ENCODE results near the gene JAG1. TPM values are rescaled to one million over a fixed set of nuclear protein-coding genes. Genes with fewer than 3 reads are reported as not detected.

Gene JAG1
- total RNA-seq, 2 donors from 2014 or later = 46.5 to 72.3 TPM

DNA sequence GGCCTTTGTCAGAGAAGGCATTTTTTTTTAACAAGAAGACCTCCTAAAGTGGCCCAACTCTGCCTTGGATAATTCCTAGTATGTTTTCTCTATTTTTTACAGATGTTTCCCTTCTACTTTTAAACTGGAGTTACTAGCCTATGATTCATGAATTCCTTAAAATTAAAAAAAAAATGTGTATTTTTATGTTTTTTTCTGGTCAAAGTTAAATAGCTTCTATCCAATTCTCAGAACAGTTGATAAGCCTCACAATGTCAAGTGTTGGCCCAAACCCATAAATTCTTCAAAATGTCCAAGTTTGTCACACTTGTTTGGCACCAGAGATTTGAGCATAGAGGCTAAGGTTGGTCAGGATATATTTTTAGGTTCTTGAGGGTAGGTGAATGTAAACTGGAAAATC is 64.0 kb downstream of the JAG1 start:
- H3K27ac ChIP-seq = peak overlapping the region; percentile 11 to 23
- intact Hi-C loops (cut with DNase I) = no loop called here
- H3K4me3 ChIP-seq = no peak overlapping the region
- H3K27me3 ChIP-seq (replicated peaks; ENCODE audit: insufficient read depth) = no peaks in the 10 kb centered on the region
- H3K36me3 ChIP-seq = no peaks in the 10 kb centered on the region
- TF ChIP-seq, protein P1, sequence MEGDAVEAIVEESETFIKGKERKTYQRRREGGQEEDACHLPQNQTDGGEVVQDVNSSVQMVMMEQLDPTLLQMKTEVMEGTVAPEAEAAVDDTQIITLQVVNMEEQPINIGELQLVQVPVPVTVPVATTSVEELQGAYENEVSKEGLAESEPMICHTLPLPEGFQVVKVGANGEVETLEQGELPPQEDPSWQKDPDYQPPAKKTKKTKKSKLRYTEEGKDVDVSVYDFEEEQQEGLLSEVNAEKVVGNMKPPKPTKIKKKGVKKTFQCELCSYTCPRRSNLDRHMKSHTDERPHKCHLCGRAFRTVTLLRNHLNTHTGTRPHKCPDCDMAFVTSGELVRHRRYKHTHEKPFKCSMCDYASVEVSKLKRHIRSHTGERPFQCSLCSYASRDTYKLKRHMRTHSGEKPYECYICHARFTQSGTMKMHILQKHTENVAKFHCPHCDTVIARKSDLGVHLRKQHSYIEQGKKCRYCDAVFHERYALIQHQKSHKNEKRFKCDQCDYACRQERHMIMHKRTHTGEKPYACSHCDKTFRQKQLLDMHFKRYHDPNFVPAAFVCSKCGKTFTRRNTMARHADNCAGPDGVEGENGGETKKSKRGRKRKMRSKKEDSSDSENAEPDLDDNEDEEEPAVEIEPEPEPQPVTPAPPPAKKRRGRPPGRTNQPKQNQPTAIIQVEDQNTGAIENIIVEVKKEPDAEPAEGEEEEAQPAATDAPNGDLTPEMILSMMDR (IDR thresholded peaks at IDR 0.05) = no peak
- TF ChIP-seq POLR2AphosphoS5 (IDR thresholded peaks at IDR 0.05) (no peak), POLR2A (IDR thresholded peaks at IDR 0.05) (no peak)
- no peaks in the 10 kb centered on the region for H3K9me3 ChIP-seq
- DNase-seq (ENCODE audit: low spot score) = no peak
- peaks cover 5% of the 10 kb centered on the region for H3K4me1 ChIP-seq (replicated peaks)

DNA sequence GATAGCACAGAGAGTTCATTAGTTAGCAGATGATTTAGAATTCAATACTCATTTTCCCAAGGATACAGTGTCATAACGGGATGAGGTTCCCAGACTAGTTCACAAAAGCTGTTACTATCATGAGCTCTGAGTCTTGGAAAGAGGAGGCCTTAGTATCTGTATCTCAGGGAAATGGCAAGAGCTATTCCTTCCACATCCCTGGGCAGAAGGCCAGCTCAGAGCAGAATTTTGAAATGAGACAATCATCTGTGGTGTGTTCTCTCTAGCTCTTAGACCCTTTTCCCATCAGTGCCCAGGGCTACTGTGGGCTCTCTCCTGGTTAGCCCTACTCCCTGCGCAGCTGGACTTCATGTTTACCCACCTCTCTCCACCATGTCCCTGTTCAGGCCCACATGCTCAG is 64.5 kb downstream of the JAG1 start:
- intact Hi-C loops (cut with DNase I) = no loop called here
- TF ChIP-seq, protein P1 (IDR thresholded peaks at IDR 0.05) = no peak
- TF ChIP-seq POLR2A (IDR thresholded peaks at IDR 0.05) (no peak), POLR2AphosphoS5 (IDR thresholded peaks at IDR 0.05) (no peak)

DNA sequence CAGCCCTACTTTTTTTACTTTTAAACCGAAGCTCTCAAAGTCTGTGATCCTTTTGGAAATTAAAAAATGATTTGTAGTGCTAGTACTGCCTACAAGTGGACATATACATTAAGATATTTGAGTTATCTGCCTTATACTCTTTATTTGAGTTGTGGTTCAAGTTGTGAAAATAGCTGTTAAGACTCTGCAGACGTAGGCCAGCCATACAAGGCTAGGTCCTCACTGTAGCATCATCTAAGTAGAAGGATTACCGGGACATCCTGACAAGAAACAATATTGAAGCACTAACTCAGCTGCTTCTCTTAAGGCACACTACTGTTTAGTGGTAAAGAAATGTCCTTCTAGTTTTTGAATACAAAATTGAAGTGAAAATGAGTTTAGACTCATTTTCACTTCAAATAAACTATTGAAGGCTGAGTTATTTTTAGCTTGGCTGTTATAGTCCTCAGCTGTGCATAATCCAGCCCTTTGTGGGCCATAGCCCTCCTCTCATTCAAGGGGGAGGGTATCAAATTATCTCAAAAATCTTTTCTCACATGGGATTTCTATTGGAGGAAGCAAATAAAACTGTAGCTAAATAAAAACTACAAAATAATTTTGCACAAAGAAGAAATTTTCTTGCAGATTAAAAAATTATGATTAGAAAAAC is 68.1 kb downstream of the JAG1 start:
- peak overlapping the region; percentile 17 to 58 for H3K27ac ChIP-seq
- no peaks in the 10 kb centered on the region for H3K36me3 ChIP-seq
- H3K27me3 ChIP-seq (replicated peaks; ENCODE audit: insufficient read depth) = no peaks in the 10 kb centered on the region
- no peaks in the 10 kb centered on the region for H3K4me1 ChIP-seq (replicated peaks)
- TF ChIP-seq, protein P1 (IDR thresholded peaks at IDR 0.05) = no peak
- TF ChIP-seq POLR2AphosphoS5 (IDR thresholded peaks at IDR 0.05) = no peak
- TF ChIP-seq POLR2A (IDR thresholded peaks at IDR 0.05) = no peak
- H3K9me3 ChIP-seq = no peaks in the 10 kb centered on the region
- no peak for DNase-seq (ENCODE audit: low spot score)
- intact Hi-C loops (cut with DNase I) = no loop called here
- H3K4me3 ChIP-seq = no peak overlapping the region
- 81% methylated on average over 3 of the region's 3 CpGs for WGBS

More for the DNA sequence above, 64.5 kb downstream of the JAG1 start:
- no peaks in the 10 kb centered on the region for H3K36me3 ChIP-seq
- DNase-seq (ENCODE audit: low spot score) = no peak
- 82% methylated on average over 2 of the region's 2 CpGs for WGBS
- H3K9me3 ChIP-seq = no peaks in the 10 kb centered on the region
- H3K27me3 ChIP-seq (replicated peaks; ENCODE audit: insufficient read depth) = no peaks in the 10 kb centered on the region
- no peak overlapping the region for H3K4me3 ChIP-seq
- peak overlapping the region; percentile 4 to 11 for H3K27ac ChIP-seq
- H3K4me1 ChIP-seq (replicated peaks) = peaks cover 5% of the 10 kb centered on the region

DNA sequence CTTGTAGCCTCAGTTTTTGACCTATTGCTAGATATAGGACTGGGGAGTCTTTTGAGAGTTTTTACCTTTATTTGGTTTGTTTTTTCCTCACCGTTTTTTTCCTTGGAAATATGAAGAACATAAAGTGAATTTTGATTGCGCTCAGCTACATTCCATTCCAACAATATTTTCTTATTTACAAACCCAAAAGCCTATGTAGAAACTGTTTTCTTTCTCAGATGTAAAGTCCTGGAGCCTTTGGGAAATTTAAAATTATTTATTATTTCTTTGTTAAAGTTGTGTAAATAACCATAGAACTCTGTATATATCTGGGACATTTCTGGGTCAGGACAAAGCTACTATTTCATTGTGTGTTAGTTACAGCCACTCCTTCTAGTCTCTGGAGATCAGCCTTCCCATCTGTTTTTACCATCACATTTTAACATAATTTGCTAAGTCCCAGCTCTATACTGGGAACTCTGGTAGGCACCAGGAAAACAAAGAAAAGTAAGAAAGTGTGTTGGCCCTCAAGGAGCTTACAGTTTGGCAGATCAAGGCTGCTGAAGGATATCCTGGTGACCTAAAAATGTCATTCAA is 68.8 kb downstream of the JAG1 start:
- Histone ChIP-seq H3K4me3 (no peak overlapping the region), H3K27me3 (replicated peaks; ENCODE audit: insufficient read depth) (no peaks in the 10 kb centered on the region), H3K9me3 (no peaks in the 10 kb centered on the region), H3K4me1 (replicated peaks) (no peaks in the 10 kb centered on the region), H3K36me3 (no peaks in the 10 kb centered on the region), H3K27ac (peak overlapping the region; percentile 17 to 58)
- intact Hi-C loops (cut with DNase I) = no loop called here
- no peak for DNase-seq (ENCODE audit: low spot score)
- WGBS = 88% methylated on average over 2 of the region's 2 CpGs
- TF ChIP-seq POLR2AphosphoS5 (IDR thresholded peaks at IDR 0.05) = no peak
- TF ChIP-seq, protein P1 (IDR thresholded peaks at IDR 0.05) = no peak
- TF ChIP-seq POLR2A (IDR thresholded peaks at IDR 0.05) = no peak

Data from prostate gland (tissue), 2 donors.